ENCODE measurements around the gene ZNF384. TPM values are rescaled to one million over a fixed set of nuclear protein-coding genes. Genes with fewer than 3 reads are reported as not detected.

Gene ZNF384
- total RNA-seq, 3 donors from 2014 or later (not counting 1 experiment from before 2014, with no cell fraction given), result 95.1 to 101 (median 100) TPM

- peak overlapping the region; percentile 97 for H3K4me3 Mint-ChIP-seq
- peak overlapping the region; percentile 95 to 99 for H3K27ac Mint-ChIP-seq
- Histone ChIP-seq H3K36me3 (ENCODE audit: control insufficient read depth, insufficient read depth, low read length) (peaks cover 1% of the 10 kb centered on the region), H3K4me3 (ENCODE audit: low read length) (peak overlapping the region; percentile 24), H3K27ac (ENCODE audit: low read length) (peak overlapping the region; percentile 87), H3K9me3 (ENCODE audit: control insufficient read depth, insufficient read depth, low read length) (no peaks in the 10 kb centered on the region), H3K4me1 (ENCODE audit: control insufficient read depth, insufficient read depth, low read length) (peaks cover 76% of the 10 kb centered on the region), H3K27me3 (ENCODE audit: control insufficient read depth, insufficient read depth, low read length) (no peaks in the 10 kb centered on the region)
- intact Hi-C loops (cut with micrococcal nuclease), result no loop called here
- no peak for DNase-seq
- H3K9me3 Mint-ChIP-seq, result no peaks in the 10 kb centered on the region
- H3K4me1 Mint-ChIP-seq, result peaks cover 63 to 69% of the 10 kb centered on the region in 2 donors
- H3K27me3 Mint-ChIP-seq (ENCODE audit: low read depth in 2 of 2), result no peaks in the 10 kb centered on the region
- ATAC-seq, result no peak
- WGBS (ENCODE audit: insufficient coverage), result 77% methylated on average over 5 of the region's 5 CpGs
- no peaks in the 10 kb centered on the region for H3K36me3 Mint-ChIP-seq
- TF ChIP-seq CTCF (IDR thresholded peaks at IDR 0.05), result no peak
Measured at GRCh38 chr12:6630736-6631135, 58.4 kb downstream of the ZNF384 start.

GRCh38 chr12:6627616-6628015, 61.6 kb downstream of the ZNF384 start:
- Histone ChIP-seq H3K27ac (ENCODE audit: low read length) (peak overlapping the region; percentile 43), H3K4me3 (ENCODE audit: low read length) (peak overlapping the region; percentile 24)
- peaks cover 41 to 45% of the 10 kb centered on the region in 2 donors for H3K4me1 Mint-ChIP-seq

GRCh38 chr12:6626654-6627283, 62.4 kb downstream of the ZNF384 start:
- ATAC-seq (no peak), DNase-seq (peak in 1 of 2 donors; percentile 46)
- H3K4me3 ChIP-seq (ENCODE audit: low read length), result no peak overlapping the region
- Mint-ChIP-seq H3K9me3 (no peaks in the 10 kb centered on the region), H3K27ac (peak overlapping the region; percentile 81 to 87), H3K27me3 (ENCODE audit: low read depth in 2 of 2) (no peaks in the 10 kb centered on the region), H3K36me3 (no peaks in the 10 kb centered on the region), H3K4me3 (no peak overlapping the region), H3K4me1 (peaks cover 33 to 37% of the 10 kb centered on the region in 2 donors)
- H3K27me3 ChIP-seq (ENCODE audit: control insufficient read depth, insufficient read depth, low read length), result no peaks in the 10 kb centered on the region
- TF ChIP-seq CTCF (IDR thresholded peaks at IDR 0.05), result no peak
- H3K27ac ChIP-seq (ENCODE audit: low read length), result peak overlapping the region; percentile 32
- peaks cover 36% of the 10 kb centered on the region for H3K4me1 ChIP-seq (ENCODE audit: control insufficient read depth, insufficient read depth, low read length)
- intact Hi-C loops (cut with micrococcal nuclease), result no loop called here
- no peaks in the 10 kb centered on the region for H3K9me3 ChIP-seq (ENCODE audit: control insufficient read depth, insufficient read depth, low read length)
- 84% methylated on average over 8 of the region's 8 CpGs for WGBS (ENCODE audit: insufficient coverage)
- H3K36me3 ChIP-seq (ENCODE audit: control insufficient read depth, insufficient read depth, low read length), result peaks cover 5% of the 10 kb centered on the region

More at GRCh38 chr12:6627616-6628015, 61.6 kb downstream of the ZNF384 start:
- Mint-ChIP-seq H3K27ac (peak overlapping the region; percentile 81 to 87), H3K4me3 (peak overlapping the region; percentile 83), H3K36me3 (no peaks in the 10 kb centered on the region), H3K27me3 (ENCODE audit: low read depth in 2 of 2) (no peaks in the 10 kb centered on the region), H3K9me3 (no peaks in the 10 kb centered on the region)
- WGBS (ENCODE audit: insufficient coverage), result 33% methylated on average over 7 of the region's 7 CpGs
- H3K27me3 ChIP-seq (ENCODE audit: control insufficient read depth, insufficient read depth, low read length), result no peaks in the 10 kb centered on the region
- DNase-seq (peak in 1 of 2 donors; percentile 83), ATAC-seq (peak; percentile 60 to 71 (median 65))
- TF ChIP-seq CTCF (IDR thresholded peaks at IDR 0.05), result no peak
- no peaks in the 10 kb centered on the region for H3K9me3 ChIP-seq (ENCODE audit: control insufficient read depth, insufficient read depth, low read length)
- peaks cover 5% of the 10 kb centered on the region for H3K36me3 ChIP-seq (ENCODE audit: control insufficient read depth, insufficient read depth, low read length)
- peaks cover 45% of the 10 kb centered on the region for H3K4me1 ChIP-seq (ENCODE audit: control insufficient read depth, insufficient read depth, low read length)
- intact Hi-C loops (cut with micrococcal nuclease), result no loop called here

GRCh38 chr12:6620885-6621274, 68.3 kb downstream of the ZNF384 start:
- peak overlapping the region; percentile 47 to 48 for H3K27ac Mint-ChIP-seq
- intact Hi-C loops (cut with micrococcal nuclease), result no loop called here
- no peak for ATAC-seq

More at GRCh38 chr12:6620885-6621274, 68.3 kb downstream of the ZNF384 start:
- Histone ChIP-seq H3K4me3 (ENCODE audit: low read length) (no peak overlapping the region), H3K9me3 (ENCODE audit: control insufficient read depth, insufficient read depth, low read length) (no peaks in the 10 kb centered on the region), H3K27ac (ENCODE audit: low read length) (no peak overlapping the region), H3K4me1 (ENCODE audit: control insufficient read depth, insufficient read depth, low read length) (peaks cover 11% of the 10 kb centered on the region), H3K36me3 (ENCODE audit: control insufficient read depth, insufficient read depth, low read length) (peaks cover 18% of the 10 kb centered on the region), H3K27me3 (ENCODE audit: control insufficient read depth, insufficient read depth, low read length) (no peaks in the 10 kb centered on the region)
- Mint-ChIP-seq H3K36me3 (peaks cover 7% of the 10 kb centered on the region), H3K9me3 (no peaks in the 10 kb centered on the region), H3K4me1 (peaks cover 6 to 31% of the 10 kb centered on the region in 2 donors), H3K27me3 (ENCODE audit: low read depth in 2 of 2) (no peaks in the 10 kb centered on the region), H3K4me3 (peak overlapping the region; percentile 47)
- DNase-seq, result no peak
- WGBS (ENCODE audit: insufficient coverage), result 93% methylated on average over 29 of the region's 29 CpGs
- TF ChIP-seq CTCF (IDR thresholded peaks at IDR 0.05), result no peak
